ENCODE measurements around the gene TBC1D30. TPM values are rescaled to one million over a fixed set of nuclear protein-coding genes. Genes with fewer than 3 reads are reported as not detected.

Gene TBC1D30
- total and polyA plus RNA-seq, 9 of the 15 experiments (the other 6 are each of a cell fraction or from before 2014, with no cell fraction given), result 0.07 to 0.55 (median 0.20) TPM; not detected in 1

GRCh38 chr12:64819816-64820402 lies 4.5 kb upstream of the TBC1D30 start:
- no peaks in the 10 kb centered on the region for H3K79me2 ChIP-seq (ENCODE audit: control insufficient read depth, insufficient read depth, low read length)
- no peak for FAIRE-seq
- no peaks in the 10 kb centered on the region for H3K36me3 ChIP-seq (ENCODE audit: control insufficient read depth, insufficient read depth, low read length)
- ATAC-seq, result no peak
- WGBS (ENCODE audit: insufficient coverage, low coverage, missing lambda C conversion rate), result 2% methylated on average over 5 of the region's 5 CpGs
- TF ChIP-seq LEF1 (IDR thresholded peaks at IDR 0.05), result no peak
- TF ChIP-seq NFRKB (IDR thresholded peaks at IDR 0.05; ENCODE audit: low read depth), result no peak
- TF ChIP-seq, protein P1, sequence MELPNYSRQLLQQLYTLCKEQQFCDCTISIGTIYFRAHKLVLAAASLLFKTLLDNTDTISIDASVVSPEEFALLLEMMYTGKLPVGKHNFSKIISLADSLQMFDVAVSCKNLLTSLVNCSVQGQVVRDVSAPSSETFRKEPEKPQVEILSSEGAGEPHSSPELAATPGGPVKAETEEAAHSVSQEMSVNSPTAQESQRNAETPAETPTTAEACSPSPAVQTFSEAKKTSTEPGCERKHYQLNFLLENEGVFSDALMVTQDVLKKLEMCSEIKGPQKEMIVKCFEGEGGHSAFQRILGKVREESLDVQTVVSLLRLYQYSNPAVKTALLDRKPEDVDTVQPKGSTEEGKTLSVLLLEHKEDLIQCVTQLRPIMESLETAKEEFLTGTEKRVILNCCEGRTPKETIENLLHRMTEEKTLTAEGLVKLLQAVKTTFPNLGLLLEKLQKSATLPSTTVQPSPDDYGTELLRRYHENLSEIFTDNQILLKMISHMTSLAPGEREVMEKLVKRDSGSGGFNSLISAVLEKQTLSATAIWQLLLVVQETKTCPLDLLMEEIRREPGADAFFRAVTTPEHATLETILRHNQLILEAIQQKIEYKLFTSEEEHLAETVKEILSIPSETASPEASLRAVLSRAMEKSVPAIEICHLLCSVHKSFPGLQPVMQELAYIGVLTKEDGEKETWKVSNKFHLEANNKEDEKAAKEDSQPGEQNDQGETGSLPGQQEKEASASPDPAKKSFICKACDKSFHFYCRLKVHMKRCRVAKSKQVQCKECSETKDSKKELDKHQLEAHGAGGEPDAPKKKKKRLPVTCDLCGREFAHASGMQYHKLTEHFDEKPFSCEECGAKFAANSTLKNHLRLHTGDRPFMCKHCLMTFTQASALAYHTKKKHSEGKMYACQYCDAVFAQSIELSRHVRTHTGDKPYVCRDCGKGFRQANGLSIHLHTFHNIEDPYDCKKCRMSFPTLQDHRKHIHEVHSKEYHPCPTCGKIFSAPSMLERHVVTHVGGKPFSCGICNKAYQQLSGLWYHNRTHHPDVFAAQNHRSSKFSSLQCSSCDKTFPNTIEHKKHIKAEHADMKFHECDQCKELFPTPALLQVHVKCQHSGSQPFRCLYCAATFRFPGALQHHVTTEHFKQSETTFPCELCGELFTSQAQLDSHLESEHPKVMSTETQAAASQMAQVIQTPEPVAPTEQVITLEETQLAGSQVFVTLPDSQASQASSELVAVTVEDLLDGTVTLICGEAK (IDR thresholded peaks at IDR 0.05), result no peak
- TF ChIP-seq, protein P1 (CRISPR knock-in tag; IDR thresholded peaks at IDR 0.05), result no peak
- TF ChIP-seq, protein P2, sequence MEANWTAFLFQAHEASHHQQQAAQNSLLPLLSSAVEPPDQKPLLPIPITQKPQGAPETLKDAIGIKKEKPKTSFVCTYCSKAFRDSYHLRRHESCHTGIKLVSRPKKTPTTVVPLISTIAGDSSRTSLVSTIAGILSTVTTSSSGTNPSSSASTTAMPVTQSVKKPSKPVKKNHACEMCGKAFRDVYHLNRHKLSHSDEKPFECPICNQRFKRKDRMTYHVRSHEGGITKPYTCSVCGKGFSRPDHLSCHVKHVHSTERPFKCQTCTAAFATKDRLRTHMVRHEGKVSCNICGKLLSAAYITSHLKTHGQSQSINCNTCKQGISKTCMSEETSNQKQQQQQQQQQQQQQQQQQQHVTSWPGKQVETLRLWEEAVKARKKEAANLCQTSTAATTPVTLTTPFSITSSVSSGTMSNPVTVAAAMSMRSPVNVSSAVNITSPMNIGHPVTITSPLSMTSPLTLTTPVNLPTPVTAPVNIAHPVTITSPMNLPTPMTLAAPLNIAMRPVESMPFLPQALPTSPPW (CRISPR knock-in tag; IDR thresholded peaks at IDR 0.05), result no peak
- TF ChIP-seq, protein P3, sequence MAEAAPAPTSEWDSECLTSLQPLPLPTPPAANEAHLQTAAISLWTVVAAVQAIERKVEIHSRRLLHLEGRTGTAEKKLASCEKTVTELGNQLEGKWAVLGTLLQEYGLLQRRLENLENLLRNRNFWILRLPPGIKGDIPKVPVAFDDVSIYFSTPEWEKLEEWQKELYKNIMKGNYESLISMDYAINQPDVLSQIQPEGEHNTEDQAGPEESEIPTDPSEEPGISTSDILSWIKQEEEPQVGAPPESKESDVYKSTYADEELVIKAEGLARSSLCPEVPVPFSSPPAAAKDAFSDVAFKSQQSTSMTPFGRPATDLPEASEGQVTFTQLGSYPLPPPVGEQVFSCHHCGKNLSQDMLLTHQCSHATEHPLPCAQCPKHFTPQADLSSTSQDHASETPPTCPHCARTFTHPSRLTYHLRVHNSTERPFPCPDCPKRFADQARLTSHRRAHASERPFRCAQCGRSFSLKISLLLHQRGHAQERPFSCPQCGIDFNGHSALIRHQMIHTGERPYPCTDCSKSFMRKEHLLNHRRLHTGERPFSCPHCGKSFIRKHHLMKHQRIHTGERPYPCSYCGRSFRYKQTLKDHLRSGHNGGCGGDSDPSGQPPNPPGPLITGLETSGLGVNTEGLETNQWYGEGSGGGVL (CRISPR knock-in tag; IDR thresholded peaks at IDR 0.05), result no peak
- no peaks in the 10 kb centered on the region for H3K9me1 ChIP-seq (ENCODE audit: control insufficient read depth, insufficient read depth, low read length)
- ChIA-PET CTCF (ENCODE audit: low intra/inter-chr PET ratio) (no interaction called here), POLR2A (no interaction called here)
- no peak overlapping the region for H3K4me3 ChIP-seq
- intact Hi-C loops (cut with micrococcal nuclease) (no loop called here), in situ Hi-C loops (cut with MboI) (no loop called here)
- peaks cover 0 to 8% of the 10 kb centered on the region in 2 experiments; a peak in 1 of 5 replicates for H3K4me1 ChIP-seq (replicated peaks in 1 of 2; ENCODE audit: control insufficient read depth in 2 of 2, insufficient read depth in 2 of 2, low read length in 2 of 2)
- no peak overlapping the region for H3K27ac ChIP-seq (ENCODE audit: extremely low read depth, low read depth, low read length)
- no peak overlapping the region for H3K9ac ChIP-seq (ENCODE audit: insufficient read depth in 1 of 2, low read depth in 2 of 2, low read length in 2 of 2)
- H3K4me2 ChIP-seq (ENCODE audit: insufficient read depth, low read length), result no peak overlapping the region
- no peak for DNase-seq (ENCODE audit: extremely low read depth in 1 of 4, low spot score in 3 of 4)
- no peak overlapping the region for H2AFZ ChIP-seq (ENCODE audit: low read depth, low read length)
- H3K9me3 ChIP-seq (replicated peaks; ENCODE audit: control insufficient read depth, insufficient read depth, low read depth, low read length), result no peaks in the 10 kb centered on the region
- H3K27me3 ChIP-seq (ENCODE audit: control insufficient read depth in 2 of 2, insufficient read depth in 2 of 2, low read length in 2 of 2), result peaks cover 7 to 31% of the 10 kb centered on the region in 2 experiments
- BruUV-seq (replicated peaks), result no TSS peak
- no peaks in the 10 kb centered on the region for H4K20me1 ChIP-seq (replicated peaks; ENCODE audit: control insufficient read depth, insufficient read depth, low read length)
